GM21619 (cell line): ENCODE data around the gene HK1.
"Not testable (repeated sequence)": the region's sequence is repeated elsewhere in the genome, so short reads cannot be mapped to it uniquely, and the experiment has no call there.

ENCODE experiments used
- ATAC-seq: cut with Tn5 transposase; IDR thresholded peaks from one replicate; pipeline ENCODE4 v1.9.1; 2021; ENCODE audit not compliant: unreplicated experiment

Gene HK1

DNA sequence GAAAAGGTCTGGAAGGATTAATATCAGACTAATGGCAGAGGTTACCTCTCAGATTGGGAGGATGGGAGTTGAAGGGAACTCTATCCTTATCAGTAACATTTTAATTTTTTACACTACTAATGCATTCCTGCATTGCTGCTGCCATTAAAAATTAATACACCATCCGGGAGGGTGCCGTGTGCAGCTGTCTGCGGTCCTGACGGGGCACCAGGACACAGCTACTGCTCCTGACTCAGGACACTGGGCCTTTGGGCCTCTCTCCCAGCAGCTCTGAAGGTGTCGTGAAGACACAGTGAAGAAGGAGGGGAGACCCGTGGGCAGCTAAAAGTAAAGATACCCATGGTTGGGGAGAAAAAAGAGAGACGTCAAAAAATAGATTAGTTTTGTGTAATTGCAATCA, 23.4 kb upstream of the HK1 start:
- no peak for ATAC-seq

DNA sequence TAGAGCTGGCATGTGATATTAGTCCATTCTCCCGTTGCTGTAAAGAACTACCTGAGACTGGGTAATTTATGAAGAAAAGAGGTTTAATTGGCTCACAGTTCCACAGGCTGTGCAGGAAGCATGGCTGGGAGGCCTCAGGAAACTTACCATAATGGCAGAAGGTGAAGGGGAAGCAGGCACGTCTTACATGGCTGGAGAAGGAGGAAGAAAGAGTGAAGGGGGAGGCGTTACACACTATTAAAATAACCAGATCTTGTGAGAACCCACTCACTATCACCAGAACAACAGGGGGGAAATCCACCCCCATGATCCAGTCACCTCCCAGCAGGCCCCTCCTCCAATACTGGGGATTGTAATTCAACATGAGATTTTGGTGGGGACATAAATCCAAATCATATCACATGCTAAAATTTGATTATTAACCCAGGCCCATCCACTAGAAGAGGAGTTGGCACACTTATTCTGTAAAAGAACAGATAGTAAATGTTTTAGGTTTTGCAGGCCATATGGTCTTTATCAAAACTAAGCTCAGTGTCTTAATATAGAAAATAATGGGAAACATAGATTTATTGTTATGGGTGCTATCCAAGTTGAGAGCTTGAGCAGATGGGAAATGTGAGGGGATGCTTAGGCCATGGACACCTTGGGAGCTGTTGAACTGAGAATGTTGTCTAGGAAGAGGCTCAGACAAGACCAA, 18.6 kb upstream of the HK1 start:
- no peak for ATAC-seq

DNA sequence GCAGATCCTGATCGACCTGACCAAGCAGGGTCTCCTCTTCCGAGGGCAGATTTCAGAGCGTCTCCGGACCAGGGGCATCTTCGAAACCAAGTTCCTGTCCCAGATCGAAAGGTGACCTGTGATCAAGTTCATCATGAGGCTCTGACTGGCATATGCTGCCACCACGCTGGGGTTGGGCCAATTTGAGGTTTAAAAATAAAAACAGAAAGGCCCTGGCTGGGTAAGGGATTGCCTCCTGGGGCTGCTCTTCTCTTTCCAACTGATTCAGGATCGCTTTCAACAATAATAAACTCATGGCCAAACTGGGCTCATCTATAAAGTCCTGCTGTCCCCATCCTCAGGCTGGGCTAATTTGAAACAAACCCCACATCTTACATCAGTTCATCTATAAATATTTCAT, 17.1 kb upstream of the HK1 start:
- no peak for ATAC-seq

DNA sequence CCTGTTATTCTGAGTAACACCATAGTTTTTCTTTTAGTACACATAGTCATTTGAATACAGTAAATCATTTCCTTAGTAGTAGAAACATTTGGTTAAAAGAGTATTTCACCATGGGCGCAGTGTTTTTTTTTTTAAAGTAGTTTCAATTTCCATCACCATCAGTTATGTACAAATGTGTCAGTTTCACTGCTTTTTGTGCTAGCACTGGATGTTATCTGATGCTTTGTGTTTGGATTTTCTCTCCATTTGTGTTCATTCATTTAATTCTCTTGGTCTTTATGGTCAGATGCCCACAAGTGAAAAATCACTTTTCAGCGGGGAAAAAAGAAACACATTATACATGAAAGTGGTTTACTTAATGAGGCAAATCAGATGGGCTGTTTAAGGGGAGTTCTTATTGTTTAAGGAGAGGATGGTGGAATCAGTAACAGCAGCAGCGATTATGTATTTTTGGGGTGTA, 16.0 kb upstream of the HK1 start:
- peak; percentile 69 for ATAC-seq

DNA sequence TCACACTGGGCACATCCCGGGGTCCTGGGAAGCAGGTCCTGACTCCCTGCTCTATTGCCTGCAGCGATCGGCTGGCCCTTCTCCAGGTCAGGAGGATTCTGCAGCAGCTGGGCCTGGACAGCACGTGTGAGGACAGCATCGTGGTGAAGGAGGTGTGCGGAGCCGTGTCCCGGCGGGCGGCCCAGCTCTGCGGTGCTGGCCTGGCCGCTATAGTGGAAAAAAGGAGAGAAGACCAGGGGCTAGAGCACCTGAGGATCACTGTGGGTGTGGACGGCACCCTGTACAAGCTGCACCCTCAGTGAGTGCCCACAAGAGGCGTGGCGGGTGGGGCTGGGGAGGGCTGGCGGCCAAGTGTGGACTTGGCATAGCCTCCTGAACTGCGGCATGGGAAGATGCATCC, 12.8 kb upstream of the HK1 start:
- ATAC-seq, result no peak

DNA sequence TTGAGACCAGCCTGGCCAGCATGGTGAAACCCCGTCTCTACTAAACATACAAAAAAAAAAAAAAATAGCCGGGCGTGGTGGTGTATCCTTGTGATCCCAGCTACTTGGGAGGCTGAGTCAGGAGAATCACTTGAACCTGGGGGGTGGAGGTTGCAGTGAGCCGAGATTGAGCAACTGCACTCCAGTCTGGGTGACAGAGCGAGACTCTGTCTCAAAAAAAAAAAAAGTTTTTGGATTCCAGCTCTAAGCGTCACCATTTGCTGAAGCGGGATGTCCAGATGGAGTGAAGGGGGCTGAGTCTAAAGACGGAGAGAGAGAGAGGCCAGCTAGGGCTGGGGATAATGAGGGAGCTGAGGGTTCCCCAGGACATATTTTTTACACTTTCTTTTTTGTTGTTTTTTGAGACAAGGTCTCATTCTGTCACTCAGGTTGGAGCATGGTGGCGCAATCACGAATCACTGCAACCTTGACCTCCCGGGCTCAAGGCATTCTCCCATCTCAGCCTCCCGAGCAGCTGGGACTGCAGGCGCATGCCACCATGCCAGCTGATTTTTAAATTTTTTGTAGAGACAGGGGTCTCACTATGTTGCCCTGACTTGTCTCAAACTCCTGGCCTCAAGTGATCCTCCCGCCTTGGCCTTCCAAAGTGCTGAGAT, 9.4 kb upstream of the HK1 start:
- ATAC-seq, result no peak

DNA sequence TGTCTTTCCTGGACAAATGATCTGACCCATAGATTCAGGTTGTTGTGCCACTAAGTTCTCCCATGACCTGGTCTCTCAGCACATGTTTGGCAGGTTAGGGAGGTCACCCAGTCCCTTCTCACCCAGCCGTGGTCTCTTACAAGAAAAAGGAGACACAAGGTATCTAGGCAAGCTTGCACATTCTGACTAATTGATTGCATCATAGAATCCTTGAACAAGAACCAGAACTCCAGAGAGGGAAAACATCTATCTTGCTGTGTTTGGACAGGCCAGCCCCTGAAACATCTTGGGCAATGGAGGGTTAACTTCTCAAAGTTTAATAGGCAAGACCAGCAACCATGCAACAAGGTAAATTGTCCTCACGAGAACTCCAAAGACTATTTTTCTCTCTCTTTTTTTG, 8.5 kb upstream of the HK1 start:
- no peak for ATAC-seq

DNA sequence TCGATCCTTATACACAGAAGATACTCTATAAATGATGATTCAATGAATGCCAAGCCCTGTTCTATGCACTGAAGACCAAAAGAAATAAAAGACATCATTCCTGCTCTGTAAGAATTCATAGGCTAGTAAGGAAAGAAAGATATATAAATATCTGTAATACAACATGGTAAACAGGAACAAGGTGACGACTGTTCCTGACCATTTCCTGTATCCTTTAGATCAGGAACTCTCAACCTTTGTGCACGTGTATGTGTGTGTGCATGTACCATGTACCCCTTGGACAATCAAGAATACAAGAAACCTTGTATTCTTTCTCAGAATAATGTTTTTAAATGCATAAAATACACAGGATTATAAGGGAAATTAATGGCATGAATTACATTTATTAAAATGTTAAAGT, 7.3 kb upstream of the HK1 start:
- no peak for ATAC-seq

DNA sequence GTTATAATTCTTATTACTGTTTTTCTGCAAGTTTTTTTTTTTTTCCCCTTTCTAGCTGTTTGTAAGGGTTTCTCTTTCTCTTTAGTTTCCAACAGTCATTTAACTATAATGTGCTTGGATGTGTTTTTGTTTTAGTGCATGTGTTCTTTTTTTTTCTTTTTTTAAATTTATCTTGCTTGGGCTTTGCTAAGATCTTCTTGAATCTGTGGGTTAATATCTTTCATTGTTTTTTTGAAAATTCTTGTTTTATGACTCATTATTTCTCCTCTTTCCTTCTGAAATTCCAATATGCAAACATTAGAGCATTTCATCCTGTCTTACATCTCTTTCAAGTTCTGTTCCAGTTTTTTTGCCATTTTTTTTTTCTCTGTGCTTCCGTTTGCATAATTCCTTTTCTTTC, 5.7 kb upstream of the HK1 start:
- ATAC-seq, result no peak

DNA sequence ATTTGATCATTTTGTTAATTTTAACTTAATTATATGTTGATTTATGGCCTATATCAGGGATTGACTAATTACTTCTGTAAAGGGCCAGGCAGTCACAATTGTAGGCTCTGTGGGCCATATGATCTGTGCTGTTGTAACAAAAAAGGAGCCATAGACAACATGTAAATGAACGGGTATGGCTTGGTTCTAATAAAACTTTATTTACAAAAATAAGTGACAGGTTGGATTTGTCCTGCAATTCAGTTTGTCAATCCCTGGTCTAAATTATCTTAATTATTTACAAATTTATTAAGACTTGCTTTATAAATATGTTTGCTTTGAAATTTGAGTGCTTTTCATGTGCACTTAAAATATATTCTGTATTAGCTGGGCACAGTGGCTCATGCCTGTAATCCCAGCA, 2.9 kb upstream of the HK1 start:
- ATAC-seq, result no peak

DNA sequence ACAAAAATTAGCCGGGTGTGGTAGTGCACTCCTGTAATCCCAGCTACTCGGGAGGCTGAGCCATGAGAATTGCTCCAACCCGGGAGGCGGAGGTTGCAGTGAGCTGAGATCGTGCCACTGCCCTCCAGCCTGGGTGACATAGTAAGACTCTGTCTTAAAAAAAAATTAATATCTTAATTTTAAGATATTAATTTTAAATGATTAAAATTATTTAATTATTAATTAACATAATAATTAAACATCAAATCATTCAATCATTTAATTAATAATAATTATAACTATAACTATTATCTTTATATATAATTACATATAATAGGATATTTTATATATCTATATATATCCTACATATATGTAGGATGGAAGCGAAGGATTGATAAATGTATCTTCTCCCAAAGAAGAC, 1.8 kb upstream of the HK1 start:
- no peak for ATAC-seq

DNA sequence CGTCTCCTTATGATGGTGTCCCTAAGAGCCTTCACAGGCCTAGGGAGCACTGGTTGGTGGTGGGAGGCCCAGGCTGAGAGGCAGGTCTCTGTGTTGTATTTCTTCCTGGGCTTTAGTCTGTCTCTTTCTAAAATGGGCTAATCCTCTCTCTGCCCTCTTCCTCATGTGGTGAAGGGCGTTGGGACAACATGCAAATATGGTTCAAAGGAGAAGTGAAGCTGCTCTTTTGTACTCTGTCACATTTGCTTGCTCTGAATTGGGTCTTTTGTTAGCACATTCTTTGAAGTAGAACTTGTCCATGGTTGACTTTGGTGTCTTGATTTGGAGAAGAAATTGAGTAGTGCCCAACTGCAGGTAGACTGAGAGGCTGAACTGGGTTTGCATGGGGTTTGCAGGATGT, 814 bp downstream of the HK1 start:
- ATAC-seq, result no peak

DNA sequence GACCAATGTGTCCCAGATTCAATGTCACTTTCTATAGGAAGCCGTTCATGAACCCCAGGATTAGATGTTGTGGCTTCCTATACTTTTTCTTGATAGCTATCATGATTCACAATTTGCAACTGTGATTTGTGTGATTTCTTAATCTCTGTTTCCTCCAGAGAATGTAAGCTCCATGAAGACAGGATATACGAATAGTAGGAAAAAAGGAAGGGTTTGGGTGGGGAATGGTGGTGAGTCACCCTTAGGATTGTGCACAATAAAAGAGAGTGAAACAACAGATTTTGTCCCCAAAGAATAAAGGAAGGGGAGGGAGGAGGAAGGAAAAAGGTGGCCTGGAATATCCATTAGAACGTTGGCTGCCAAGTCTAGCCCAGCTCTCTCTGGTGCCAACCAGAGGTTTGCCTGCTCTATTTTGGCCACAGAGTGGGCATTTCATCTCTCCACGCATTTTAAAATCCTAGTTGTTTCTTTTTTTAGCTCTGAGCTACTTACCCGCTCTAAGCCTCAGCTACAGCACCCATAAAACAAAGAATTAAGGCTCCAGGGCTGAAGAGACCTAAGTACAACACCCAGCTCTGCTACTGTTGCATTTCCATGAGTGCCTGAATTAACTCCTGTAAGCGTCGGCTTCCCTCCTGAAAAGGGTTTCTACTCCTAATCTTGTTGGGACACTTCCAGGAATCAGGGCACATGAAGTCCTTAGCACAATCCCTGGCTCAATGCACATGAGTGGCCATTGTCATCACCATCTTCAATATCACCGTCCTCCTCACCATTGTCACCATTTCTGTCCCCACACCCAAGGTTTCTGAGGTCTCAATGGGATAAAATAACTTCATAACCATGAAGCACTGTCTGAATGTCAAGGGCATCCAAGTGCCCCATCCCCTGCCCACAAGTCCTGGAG, 3.5 kb downstream of the HK1 start:
- no peak for ATAC-seq

DNA sequence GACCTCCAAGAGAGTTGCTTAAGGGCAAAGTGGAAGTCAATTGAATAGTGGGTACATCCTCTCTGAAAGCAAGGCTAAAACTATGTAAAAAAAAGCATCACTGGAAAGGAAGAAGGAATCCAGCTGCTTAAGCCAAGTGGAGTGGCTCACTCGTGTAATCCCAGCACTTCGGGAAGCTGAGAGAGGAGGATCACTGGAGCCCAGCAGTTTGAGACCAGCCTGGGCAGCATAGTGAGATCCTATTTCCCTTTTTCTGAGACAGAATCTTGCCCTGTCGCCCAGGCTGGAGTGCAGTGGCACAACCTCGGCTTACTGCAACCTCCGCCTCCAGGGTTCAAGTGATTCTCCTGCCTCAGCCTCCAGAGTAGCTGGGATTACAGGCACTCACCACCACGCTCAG, 6.1 kb downstream of the HK1 start:
- ATAC-seq, result not testable (repeated sequence)

DNA sequence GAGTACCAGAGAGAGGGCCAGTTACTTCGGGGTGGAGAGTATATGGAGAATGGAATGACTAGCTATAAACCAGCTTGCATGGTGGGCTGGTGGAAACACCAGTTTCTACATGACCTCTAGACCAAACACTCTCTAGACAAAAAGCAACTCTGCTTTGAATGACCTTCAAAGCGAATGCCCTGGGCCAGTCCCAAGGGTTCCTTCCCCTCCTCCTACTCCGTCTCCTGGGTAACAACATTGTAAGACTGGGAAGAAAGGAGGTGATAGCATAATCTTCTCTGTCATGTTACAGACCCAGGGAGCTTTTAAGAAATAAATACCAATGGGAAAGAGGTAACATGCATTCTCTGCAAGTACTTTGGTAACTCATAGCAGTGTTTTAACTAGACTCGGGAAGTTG, 7.4 kb downstream of the HK1 start:
- no peak for ATAC-seq

DNA sequence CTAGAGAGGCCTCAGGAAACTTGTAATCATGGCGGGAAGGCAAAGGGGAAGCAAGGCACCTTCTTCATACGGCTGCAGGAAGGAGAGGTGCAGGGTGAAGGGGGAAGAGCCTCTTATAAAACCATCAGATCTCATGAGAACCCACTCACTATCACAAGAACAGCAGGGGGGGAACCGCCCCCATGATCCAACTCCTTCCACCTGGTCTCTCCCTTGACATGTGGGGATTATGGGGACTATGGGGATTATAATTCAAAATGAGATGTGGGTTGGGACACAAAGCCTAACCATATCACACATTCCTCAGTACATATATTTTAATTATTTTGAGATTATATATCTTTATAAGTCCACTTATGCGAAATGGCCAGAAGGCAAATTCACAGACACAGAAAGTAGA, 8.9 kb downstream of the HK1 start:
- no peak for ATAC-seq

DNA sequence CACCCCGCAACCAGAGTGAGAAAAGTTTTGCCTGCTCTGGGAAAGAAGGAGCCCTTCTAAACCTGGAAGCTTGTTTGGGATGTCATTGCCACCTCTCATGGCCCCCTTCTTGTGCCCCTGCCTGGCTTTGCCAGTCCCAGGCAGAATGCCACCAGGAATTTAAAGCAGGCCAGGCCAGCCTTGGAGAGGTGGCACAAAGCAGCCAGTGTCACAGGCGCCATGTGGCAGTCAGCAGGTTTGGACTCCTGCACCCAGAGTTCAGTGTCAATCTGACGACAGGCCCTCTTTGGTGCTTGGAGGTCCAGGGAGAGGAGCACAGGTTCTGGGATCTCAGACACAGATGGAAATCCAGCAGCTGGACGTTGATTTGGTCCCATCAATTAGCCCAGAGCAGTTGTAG, 12.7 kb downstream of the HK1 start:
- ATAC-seq, result no peak

DNA sequence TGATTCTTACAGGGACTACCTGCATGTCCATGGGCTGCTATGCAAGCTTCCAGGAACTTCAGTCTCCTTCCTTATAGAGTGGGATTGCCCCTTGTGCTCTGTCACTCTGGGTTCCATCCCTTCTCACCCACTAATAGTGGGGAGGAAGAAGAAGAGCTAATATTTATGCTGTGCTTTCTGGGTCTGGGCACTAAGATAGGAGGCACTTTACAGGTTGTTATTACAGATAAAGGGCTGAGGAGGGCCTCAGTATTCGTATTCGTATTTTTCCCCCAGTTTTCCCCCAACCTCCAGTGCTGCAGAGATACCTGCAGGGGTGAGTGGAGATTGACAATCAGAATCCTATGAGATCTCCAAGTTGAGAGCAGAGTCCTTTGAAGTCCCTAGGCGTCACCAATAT, 14.2 kb downstream of the HK1 start:
- no peak for ATAC-seq

DNA sequence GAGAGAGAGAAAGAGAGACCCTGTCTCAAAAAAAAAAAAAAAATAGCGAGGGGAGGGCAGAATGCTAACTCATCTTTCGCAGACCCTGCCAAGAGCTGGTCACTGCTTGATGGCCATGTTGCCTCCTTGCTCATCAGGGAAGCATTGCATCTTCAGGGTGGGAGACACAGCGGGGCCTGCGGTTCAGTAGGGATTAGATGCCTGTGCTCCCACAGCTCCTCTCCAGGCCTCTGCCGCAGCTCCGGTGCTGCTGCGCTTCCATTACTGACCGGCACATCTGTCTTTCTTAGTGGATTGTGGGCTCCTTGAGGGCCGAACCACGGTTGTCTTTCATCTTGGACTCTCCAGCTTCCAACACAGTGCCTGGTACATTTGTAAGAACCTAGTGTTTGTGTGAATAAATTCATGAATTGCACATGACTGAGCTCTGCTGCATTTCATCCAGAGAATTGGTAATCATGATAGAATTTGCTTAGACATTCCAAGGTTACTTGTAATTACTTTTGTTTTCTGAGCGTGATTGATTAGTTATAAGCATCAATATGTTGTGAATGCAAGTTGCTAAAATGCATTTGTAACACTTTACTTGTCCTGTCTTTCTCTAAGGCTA, 16.8 kb downstream of the HK1 start:
- no peak for ATAC-seq

DNA sequence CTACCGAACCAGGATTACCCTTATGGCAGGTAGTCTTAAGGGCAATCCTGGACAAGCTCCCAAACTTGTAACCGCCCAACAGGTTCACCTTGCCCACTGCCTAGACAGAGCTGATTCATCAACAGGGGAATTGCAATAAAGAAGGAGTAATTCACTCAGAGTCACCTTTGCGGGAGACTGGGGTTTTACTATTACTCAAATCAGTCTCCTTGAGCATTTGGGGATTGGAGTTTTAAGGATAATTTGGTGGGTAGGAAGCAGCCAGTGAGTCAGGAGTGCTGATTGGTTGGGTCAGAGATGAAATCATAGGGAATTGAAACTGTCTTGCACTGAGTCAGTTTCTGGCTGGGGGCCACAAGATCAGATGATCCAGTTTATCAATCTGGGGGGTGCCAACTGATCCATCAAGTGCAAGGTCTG, 25.3 kb downstream of the HK1 start:
- ATAC-seq, result no peak

DNA sequence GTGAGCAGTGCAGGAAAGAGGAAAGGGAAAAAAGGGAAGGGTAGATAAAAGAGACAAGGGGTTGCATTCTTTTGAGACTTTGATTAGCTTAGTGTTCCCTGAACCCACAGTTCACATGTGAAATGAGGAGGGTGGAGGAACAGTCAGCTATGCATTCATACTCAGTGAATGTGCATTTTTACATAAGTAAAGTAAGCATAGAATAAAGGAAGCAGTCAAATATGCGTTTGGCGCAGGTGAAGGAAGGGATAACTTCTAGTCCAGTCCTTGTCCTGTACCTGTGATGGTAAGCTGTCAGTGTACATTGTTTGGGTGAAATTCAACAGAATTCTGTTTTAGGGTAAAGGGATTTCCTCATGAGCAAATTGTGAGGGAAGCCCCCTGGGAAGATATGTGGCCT, 28.1 kb downstream of the HK1 start:
- ATAC-seq, result no peak

DNA sequence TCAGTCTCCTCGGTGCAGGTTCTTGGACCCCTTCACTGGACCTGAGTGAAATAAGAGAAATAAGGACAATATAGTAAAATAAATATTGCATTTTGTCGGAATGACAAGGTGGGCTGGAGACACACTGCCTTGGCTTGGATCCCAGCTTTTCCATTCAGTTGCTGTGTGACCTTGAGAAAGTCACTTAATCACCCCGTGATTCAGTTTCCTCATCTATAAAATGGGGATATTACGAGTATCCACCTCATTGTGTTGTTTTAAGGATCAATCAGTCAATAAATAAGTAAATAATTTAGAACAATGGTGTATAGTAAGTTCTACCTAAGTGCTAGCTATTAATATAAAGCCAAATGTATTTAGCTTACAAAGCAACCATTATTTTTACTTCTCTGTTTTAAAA, 29.1 kb downstream of the HK1 start:
- ATAC-seq, result no peak
